Left ventricle myocardium inferior (tissue), 1 donor: ENCODE measurements around the gene MLLT10. TPM values are rescaled to one million over a fixed set of nuclear protein-coding genes. Genes with fewer than 3 reads are reported as not detected.

Experiments used
- DNase-seq: peaks from one replicate; pipeline ENCODE4 v3.0.0-alpha.2; 2020
- H3K27ac ChIP-seq: fragments of 200-600 bp; replicated peaks from 2 replicates; pipeline ENCODE4 v1.8.0; 2021
- H3K27me3 ChIP-seq: fragments of 200-600 bp; 2 replicates; pipeline ENCODE4 v1.8.0; 2021; ENCODE audit warnings: low read depth
- H3K36me3 ChIP-seq: fragments of 200-600 bp; 2 replicates; pipeline ENCODE4 v1.8.0; 2021
- H3K4me1 ChIP-seq: fragments of 200-600 bp; 2 replicates; pipeline ENCODE4 v1.8.0; 2021
- H3K4me3 ChIP-seq: fragments of 200-600 bp; 2 replicates; pipeline ENCODE4 v1.8.0; 2021; ENCODE audit warnings: mild to moderate bottlenecking, moderate library complexity
- H3K9me3 ChIP-seq: fragments of 200-600 bp; replicated peaks from 2 replicates; pipeline ENCODE4 v1.8.0; 2021
- intact Hi-C: fragments of 100-400 bp; cut with micrococcal nuclease; formaldehyde crosslinking; loops from one replicate; pipeline ENCODE4 v1.11.0; 2022
- total RNA-seq: library from RNA; stranded (reverse); fragmentation: NEBNext Ultra II Directional; extraction: Animal tissue kit (Norgen Biotek cat#: 25700); gene quantifications from one replicate; pipeline ENCODE4 v1.2.1, GENCODE V29; 2021
- TF ChIP-seq, protein P1 (sequence below): fragments of 200-600 bp; IDR thresholded peaks from 2 replicates; pipeline ENCODE4 v1.8.0; 2021; ENCODE audit warnings: antibody characterized with exemption, mild to moderate bottlenecking, borderline replicate concordance
- donor health status: DM: no; HTN: yes; CAD: no; lungs with severe emphysema.

The MLLT10 gene
- total RNA-seq, 1 donor from 2014 or later: 18.7 TPM

DNA sequence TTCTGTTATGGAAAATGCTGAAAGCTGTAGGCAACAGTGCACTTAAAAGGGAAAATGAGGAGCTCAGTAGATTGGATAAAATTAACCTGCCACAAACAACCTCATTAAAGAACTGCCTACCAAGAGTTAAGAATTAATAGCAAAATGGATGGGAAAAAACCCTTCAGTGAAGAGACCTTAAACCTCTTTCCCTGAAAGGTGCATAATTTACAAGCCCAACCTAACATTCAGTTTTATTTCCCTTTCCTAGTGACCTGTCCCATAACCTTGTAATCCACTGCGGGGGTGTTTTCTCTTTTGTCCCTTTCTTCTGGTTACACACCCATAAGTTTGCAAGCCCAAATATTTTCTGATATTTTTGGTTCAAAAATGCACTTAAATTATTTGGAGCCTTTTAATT is 30.5 kb upstream of the MLLT10 start:
- no peak for DNase-seq
- H3K27me3 ChIP-seq: no peaks in the 10 kb centered on the region
- no peaks in the 10 kb centered on the region for H3K9me3 ChIP-seq
- peaks cover 25% of the 10 kb centered on the region for H3K4me1 ChIP-seq
- intact Hi-C loops: no loop called here
- TF ChIP-seq, protein P1, sequence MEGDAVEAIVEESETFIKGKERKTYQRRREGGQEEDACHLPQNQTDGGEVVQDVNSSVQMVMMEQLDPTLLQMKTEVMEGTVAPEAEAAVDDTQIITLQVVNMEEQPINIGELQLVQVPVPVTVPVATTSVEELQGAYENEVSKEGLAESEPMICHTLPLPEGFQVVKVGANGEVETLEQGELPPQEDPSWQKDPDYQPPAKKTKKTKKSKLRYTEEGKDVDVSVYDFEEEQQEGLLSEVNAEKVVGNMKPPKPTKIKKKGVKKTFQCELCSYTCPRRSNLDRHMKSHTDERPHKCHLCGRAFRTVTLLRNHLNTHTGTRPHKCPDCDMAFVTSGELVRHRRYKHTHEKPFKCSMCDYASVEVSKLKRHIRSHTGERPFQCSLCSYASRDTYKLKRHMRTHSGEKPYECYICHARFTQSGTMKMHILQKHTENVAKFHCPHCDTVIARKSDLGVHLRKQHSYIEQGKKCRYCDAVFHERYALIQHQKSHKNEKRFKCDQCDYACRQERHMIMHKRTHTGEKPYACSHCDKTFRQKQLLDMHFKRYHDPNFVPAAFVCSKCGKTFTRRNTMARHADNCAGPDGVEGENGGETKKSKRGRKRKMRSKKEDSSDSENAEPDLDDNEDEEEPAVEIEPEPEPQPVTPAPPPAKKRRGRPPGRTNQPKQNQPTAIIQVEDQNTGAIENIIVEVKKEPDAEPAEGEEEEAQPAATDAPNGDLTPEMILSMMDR: no peak
- H3K36me3 ChIP-seq: no peaks in the 10 kb centered on the region
- H3K4me3 ChIP-seq: no peak overlapping the region
- H3K27ac ChIP-seq: no peak overlapping the region

DNA sequence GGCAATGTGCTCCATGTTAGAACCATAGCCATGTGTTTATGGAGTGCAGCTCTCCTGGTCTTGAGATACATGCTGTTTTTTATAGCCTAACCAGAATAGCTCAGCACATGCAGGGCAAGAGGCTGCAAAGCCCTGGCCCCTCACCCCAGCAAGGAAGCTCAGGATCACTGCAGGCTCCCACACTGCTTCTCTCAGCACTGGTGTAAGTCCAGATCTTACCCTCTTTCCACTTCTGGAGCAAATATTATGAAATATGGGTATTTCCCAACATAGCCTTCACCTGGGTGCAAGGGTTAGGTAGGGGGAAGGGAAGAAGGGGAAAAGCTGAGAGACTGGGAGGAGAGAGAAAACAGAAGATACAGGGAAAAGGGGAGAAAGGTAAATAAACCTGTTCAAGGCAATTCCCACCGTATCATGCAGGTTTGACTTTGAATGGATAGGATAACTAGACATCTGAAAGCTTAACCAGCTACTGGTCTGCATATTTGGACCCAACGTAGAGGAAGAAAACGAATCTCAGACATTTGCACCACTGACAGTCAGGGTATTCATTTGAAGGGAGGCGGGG is 28.2 kb upstream of the MLLT10 start:
- Histone ChIP-seq H3K4me1 (peaks cover 23% of the 10 kb centered on the region), H3K4me3 (no peak overlapping the region), H3K9me3 (no peaks in the 10 kb centered on the region), H3K27ac (peak overlapping the region; percentile 23), H3K27me3 (no peaks in the 10 kb centered on the region), H3K36me3 (no peaks in the 10 kb centered on the region)
- DNase-seq: no peak
- TF ChIP-seq, protein P1: no peak
- intact Hi-C loops: no loop called here

DNA sequence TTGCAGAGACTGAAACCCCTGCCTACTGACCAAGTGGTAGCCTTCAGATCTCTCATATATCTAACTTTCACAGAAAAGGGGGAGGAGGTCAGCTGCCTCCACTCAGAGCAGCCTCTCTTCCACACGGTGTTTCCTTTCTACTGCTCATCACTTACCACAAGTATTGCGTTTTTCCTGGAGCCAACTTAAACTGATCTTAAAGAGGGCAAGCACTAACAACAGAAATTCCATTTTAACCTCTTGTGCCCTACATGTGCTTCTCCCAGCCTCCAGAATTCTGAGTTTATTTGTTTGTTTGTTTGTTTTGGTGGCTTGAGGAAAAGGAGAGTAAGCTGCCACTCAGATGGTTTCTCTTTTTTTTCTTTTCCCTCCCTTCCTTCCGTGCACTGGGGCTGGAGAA is 27.7 kb upstream of the MLLT10 start:
- intact Hi-C loops: no loop called here
- peaks cover 28% of the 10 kb centered on the region for H3K4me1 ChIP-seq
- no peaks in the 10 kb centered on the region for H3K9me3 ChIP-seq
- DNase-seq: no peak
- H3K4me3 ChIP-seq: no peak overlapping the region
- no peaks in the 10 kb centered on the region for H3K36me3 ChIP-seq
- H3K27me3 ChIP-seq: no peaks in the 10 kb centered on the region
- TF ChIP-seq, protein P1: no peak
- no peak overlapping the region for H3K27ac ChIP-seq

DNA sequence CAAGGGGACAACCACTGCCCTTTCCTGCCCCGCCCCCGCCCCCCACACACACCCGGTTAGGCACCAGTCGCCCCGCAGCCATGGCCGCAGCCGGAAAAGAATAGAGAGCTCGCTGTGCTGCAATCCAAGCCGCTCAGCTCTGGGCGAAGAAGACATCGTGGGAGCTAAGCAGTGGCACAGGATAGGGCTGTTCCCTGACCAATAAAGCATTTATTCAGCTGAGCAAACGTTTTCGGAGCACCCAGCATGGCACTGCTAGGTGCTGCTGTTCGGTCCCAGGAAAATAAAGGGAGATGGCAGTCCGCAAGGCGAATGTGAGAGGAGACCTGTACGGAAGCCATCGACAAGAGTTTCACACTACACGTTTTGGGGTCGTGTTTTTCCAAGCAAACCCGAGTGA is 26.9 kb upstream of the MLLT10 start:
- H3K4me3 ChIP-seq: no peak overlapping the region
- DNase-seq: no peak
- H3K4me1 ChIP-seq: peaks cover 30% of the 10 kb centered on the region
- TF ChIP-seq, protein P1: no peak
- H3K9me3 ChIP-seq: no peaks in the 10 kb centered on the region
- no peaks in the 10 kb centered on the region for H3K27me3 ChIP-seq
- intact Hi-C loops: no loop called here
- H3K36me3 ChIP-seq: no peaks in the 10 kb centered on the region
- H3K27ac ChIP-seq: no peak overlapping the region

DNA sequence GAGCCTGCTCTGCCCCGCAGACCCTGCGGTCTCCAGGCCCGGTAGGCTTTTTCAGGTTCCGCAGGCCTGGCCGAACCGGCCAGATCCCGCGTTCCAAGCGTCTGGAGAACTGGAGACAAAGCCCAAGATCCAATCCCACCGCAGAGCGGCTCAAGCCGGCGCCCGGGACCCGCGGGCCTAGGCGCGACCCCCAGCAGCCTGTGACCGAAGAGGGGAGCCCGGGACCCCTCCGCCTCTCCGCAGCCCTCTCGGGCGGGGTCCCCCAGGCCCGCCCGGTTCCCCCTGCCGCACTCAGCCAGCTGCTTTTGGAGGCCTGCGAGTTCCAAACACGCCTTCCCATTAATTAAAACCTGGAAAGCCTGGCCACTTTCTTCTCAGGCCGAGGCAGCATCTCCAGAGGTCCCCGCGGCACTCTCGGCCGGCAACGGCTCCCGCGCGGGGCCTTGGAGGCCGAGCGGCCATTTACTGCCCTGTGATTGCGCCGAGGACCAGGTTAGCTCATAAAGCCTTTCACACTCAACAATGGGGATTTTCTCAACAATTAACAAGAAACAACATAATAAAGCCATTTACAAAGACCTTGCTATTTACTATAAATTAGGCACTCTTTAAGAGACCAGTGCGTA is 25.2 kb upstream of the MLLT10 start:
- H3K36me3 ChIP-seq: no peaks in the 10 kb centered on the region
- H3K4me3 ChIP-seq: no peak overlapping the region
- H3K4me1 ChIP-seq: peaks cover 37% of the 10 kb centered on the region
- no peak overlapping the region for H3K27ac ChIP-seq
- intact Hi-C loops: no loop called here
- H3K27me3 ChIP-seq: peaks cover 5% of the 10 kb centered on the region
- no peaks in the 10 kb centered on the region for H3K9me3 ChIP-seq
- TF ChIP-seq, protein P1: no peak
- DNase-seq: no peak
